Mesendoderm (in vitro differentiated cells): ENCODE results near the gene CLEC4C. TPM values are rescaled to one million over a fixed set of nuclear protein-coding genes. Genes with fewer than 3 reads are reported as not detected.

Experiments
- DNase-seq: peaks from one replicate; pipeline ENCODE4 v3.0.0; 2013
- H2AK5ac ChIP-seq: 2 replicates; pipeline ENCODE4 v1.6.1; 2013; ENCODE audit warnings: low read length, inconsistent platforms
- H2BK120ac ChIP-seq: 2 replicates; pipeline ENCODE4 v1.6.1; 2013; ENCODE audit warnings: low read depth, mild to moderate bottlenecking, low read length, moderate library complexity, mixed read lengths
- H2BK15ac ChIP-seq: replicated peaks from 2 replicates; pipeline ENCODE4 v1.6.1; 2013; ENCODE audit warnings: low read depth, mild to moderate bottlenecking, moderate library complexity
- H2BK5ac ChIP-seq: 2 replicates; pipeline ENCODE4 v1.6.1; 2013; ENCODE audit warnings: low read length, inconsistent platforms
- H3K18ac ChIP-seq: 2 replicates; pipeline ENCODE4 v1.6.1; 2013; ENCODE audit warnings: mild to moderate bottlenecking, low read length, mixed read lengths
- H3K23ac ChIP-seq: one replicate; pipeline ENCODE4 v1.6.1; 2013; ENCODE audit warnings: low read length
- H3K27ac ChIP-seq: 2 replicates; pipeline ENCODE4 v1.5.1; 2013; ENCODE audit warnings: low read depth, mild to moderate bottlenecking, inconsistent platforms, low read length, moderate library complexity
- H3K27me3 ChIP-seq: 2 replicates; pipeline ENCODE4 v1.6.1; 2013; ENCODE audit warnings: low read length, control low read depth, mild to moderate bottlenecking, inconsistent platforms; ENCODE audit not compliant: insufficient read depth, poor library complexity
- H3K36me3 ChIP-seq: 2 replicates; pipeline ENCODE4 v1.6.1; 2013; ENCODE audit warnings: low read length, inconsistent platforms; ENCODE audit not compliant: control insufficient read depth, insufficient read depth
- H3K4ac ChIP-seq: one replicate; pipeline ENCODE4 v1.6.1; 2013; ENCODE audit warnings: low read depth, mild to moderate bottlenecking, low read length, moderate library complexity
- H3K4me1 ChIP-seq: 2 replicates; pipeline ENCODE4 v1.6.1; 2013; ENCODE audit warnings: low read depth, low read length, inconsistent platforms; ENCODE audit not compliant: control insufficient read depth
- H3K4me2 ChIP-seq: 2 replicates; pipeline ENCODE4 v1.6.1; 2013; ENCODE audit warnings: low read length
- H3K4me3 ChIP-seq: 2 replicates; pipeline ENCODE4 v1.5.1; 2013; ENCODE audit warnings: mild to moderate bottlenecking, low read length
- H3K56ac ChIP-seq: one replicate; pipeline ENCODE4 v1.6.1; 2013; ENCODE audit warnings: low read length
- H3K79me1 ChIP-seq: 2 replicates; pipeline ENCODE4 v1.6.1; 2013; ENCODE audit warnings: low read length, inconsistent platforms
- H3K79me2 ChIP-seq: 2 replicates; pipeline ENCODE4 v1.6.1; 2013; ENCODE audit warnings: mild to moderate bottlenecking, low read length; ENCODE audit not compliant: control insufficient read depth, insufficient read depth
- H3K9ac ChIP-seq: 2 replicates; pipeline ENCODE4 v1.6.1; 2013; ENCODE audit warnings: low read length, inconsistent platforms
- H4K5ac ChIP-seq: one replicate; pipeline ENCODE4 v1.6.1; 2013; ENCODE audit warnings: low read length
- H4K8ac ChIP-seq: one replicate; pipeline ENCODE4 v1.6.1; 2013; ENCODE audit warnings: low read depth, mild to moderate bottlenecking, control low read depth, low read length, moderate library complexity
- whole genome bisulfite sequencing: extraction: QIAGEN DNeasy Blood & Tissue Kit; methylation state at CpG from one replicate; pipeline ENCODE4 v1.1.7; 2013; ENCODE audit warnings: low lambda C conversion rate, missing lambda C conversion rate; ENCODE audit not compliant: insufficient coverage; ENCODE audit errors: extremely low coverage; 5-methylcytosine and 5-hydroxymethylcytosine counted together
- small RNA-seq: library from polyadenylated mRNA; stranded (forward); fragments of <200 nt; extraction: miRNeasy Mini kit (QIAGEN cat#:217004); gene quantifications from one replicate; pipeline ENCODE3, GENCODE V24; 2013; ENCODE audit not compliant: insufficient read depth

CLEC4C gene

DNA sequence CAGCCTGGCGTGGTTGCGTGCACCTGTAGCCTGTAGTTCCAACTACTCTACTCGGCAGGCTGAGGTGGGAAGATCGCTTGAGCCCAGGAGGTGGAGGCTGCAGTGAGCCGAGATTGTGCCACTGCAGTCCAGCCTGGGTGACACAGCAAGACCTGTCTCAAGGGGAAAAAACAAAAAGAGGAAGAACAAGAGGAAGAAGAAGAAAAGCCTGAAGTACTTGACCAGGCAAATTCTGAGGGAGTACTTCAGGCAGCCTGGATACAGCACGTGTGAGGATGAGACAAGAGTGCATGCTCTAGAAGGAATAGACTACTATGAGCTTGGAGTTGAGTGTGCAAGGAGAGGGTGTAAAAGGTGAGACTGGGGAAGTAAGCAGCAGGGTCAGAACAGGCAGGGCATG, 53.4 kb downstream of the CLEC4C start:
- WGBS, result no CpG with 5 or more reads among the region's 6 CpGs
- no peak overlapping the region for H3K4me2 ChIP-seq
- no peaks in the 10 kb centered on the region for H3K27me3 ChIP-seq
- peaks cover 7% of the 10 kb centered on the region for H3K4me1 ChIP-seq
- H3K79me2 ChIP-seq, result no peaks in the 10 kb centered on the region
- H3K4ac ChIP-seq, result no peak overlapping the region
- peak overlapping the region; percentile 13 for H2BK5ac ChIP-seq
- no peak overlapping the region for H3K27ac ChIP-seq
- no peak for DNase-seq
- H3K4me3 ChIP-seq, result no peak overlapping the region
- H2BK120ac ChIP-seq, result no peak overlapping the region
- no peak overlapping the region for H3K9ac ChIP-seq
- H3K23ac ChIP-seq, result no peak overlapping the region
- no peaks in the 10 kb centered on the region for H3K36me3 ChIP-seq
- no peak overlapping the region for H4K8ac ChIP-seq
- H3K56ac ChIP-seq, result peak overlapping the region; percentile 71
- no peak overlapping the region for H2BK15ac ChIP-seq
- no peak overlapping the region for H4K5ac ChIP-seq
- H3K79me1 ChIP-seq, result no peaks in the 10 kb centered on the region
- H2AK5ac ChIP-seq, result peak overlapping the region; percentile 59
- peak overlapping the region; percentile 2 for H3K18ac ChIP-seq

DNA sequence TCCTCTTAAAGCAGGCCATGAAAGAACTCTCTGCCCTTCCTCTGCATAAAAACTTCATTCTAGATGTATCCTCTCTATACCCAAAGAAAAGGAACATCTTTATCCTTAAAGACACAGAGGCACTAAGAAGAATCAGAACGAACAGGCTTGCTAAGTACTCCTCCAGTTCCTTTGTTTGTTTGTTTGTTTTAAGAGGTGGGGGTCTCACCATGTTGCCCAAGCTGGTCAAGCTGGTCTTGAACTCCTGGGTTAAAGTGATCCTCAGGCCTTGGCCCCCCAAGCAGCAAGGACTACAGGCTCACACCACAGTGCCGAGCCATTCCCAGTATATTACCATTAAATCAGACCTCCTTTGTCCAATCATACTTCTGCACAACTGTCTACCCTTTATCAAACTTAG, 65.6 kb downstream of the CLEC4C start:
- Histone ChIP-seq H2BK5ac (no peak overlapping the region), H3K27ac (no peak overlapping the region), H3K4me2 (no peak overlapping the region), H4K5ac (no peak overlapping the region), H3K36me3 (no peaks in the 10 kb centered on the region), H2BK120ac (no peak overlapping the region), H2BK15ac (no peak overlapping the region), H3K4ac (no peak overlapping the region), H3K79me1 (no peaks in the 10 kb centered on the region), H3K27me3 (no peaks in the 10 kb centered on the region), H3K23ac (no peak overlapping the region), H3K4me3 (no peak overlapping the region), H3K56ac (no peak overlapping the region), H3K4me1 (no peaks in the 10 kb centered on the region), H3K18ac (no peak overlapping the region), H3K79me2 (no peaks in the 10 kb centered on the region), H3K9ac (no peak overlapping the region), H2AK5ac (no peak overlapping the region), H4K8ac (no peak overlapping the region)
- no CpG with 5 or more reads among the region's 2 CpGs for WGBS
- no peak for DNase-seq

Small RNAs within 50 kb of the gene (small RNA-seq; reads per million reads assigned to genes)
- not detected for gene RF00019
